ENCODE results near the gene INO80E.

The INO80E gene

GRCh38 chr16:29978081-29978480 lies 18.0 kb upstream of the INO80E start:
- H3K36me3 ChIP-seq (ENCODE audit: control insufficient read depth, low read depth, low read length), result peaks cover 52% of the 10 kb centered on the region
- H3K9me3 ChIP-seq (ENCODE audit: control insufficient read depth, low read depth, low read length), result peaks cover 1% of the 10 kb centered on the region
- no peak overlapping the region for H3K27ac ChIP-seq (ENCODE audit: low read length)
- no peak overlapping the region for H3K4me3 ChIP-seq (ENCODE audit: low read length)
- peaks cover 23% of the 10 kb centered on the region for H3K4me1 ChIP-seq (ENCODE audit: control insufficient read depth, low read depth, low read length)
- H3K9ac ChIP-seq (ENCODE audit: low read length), result no peak overlapping the region
- peaks cover under 1% of the 10 kb centered on the region for H3K27me3 ChIP-seq (ENCODE audit: control insufficient read depth, insufficient read depth, low read length)

- H3K27ac ChIP-seq (ENCODE audit: low read length), result no peak overlapping the region
- H3K9ac ChIP-seq (ENCODE audit: low read length), result no peak overlapping the region
- H3K4me1 ChIP-seq (ENCODE audit: control insufficient read depth, low read depth, low read length), result peaks cover 23% of the 10 kb centered on the region
- no peak overlapping the region for H3K4me3 ChIP-seq (ENCODE audit: low read length)
- H3K27me3 ChIP-seq (ENCODE audit: control insufficient read depth, insufficient read depth, low read length), result no peaks in the 10 kb centered on the region
- H3K36me3 ChIP-seq (ENCODE audit: control insufficient read depth, low read depth, low read length), result peaks cover 59% of the 10 kb centered on the region
- no peaks in the 10 kb centered on the region for H3K9me3 ChIP-seq (ENCODE audit: control insufficient read depth, low read depth, low read length)
Measured at GRCh38 chr16:29978564-29979270, 17.3 kb upstream of the INO80E start.

GRCh38 chr16:29982560-29983419 lies 13.3 kb upstream of the INO80E start:
- Histone ChIP-seq H3K9me3 (ENCODE audit: control insufficient read depth, low read depth, low read length) (no peaks in the 10 kb centered on the region), H3K9ac (ENCODE audit: low read length) (no peak overlapping the region), H3K36me3 (ENCODE audit: control insufficient read depth, low read depth, low read length) (peaks cover 92% of the 10 kb centered on the region)

GRCh38 chr16:29983420-29984136 lies 12.5 kb upstream of the INO80E start:
- Histone ChIP-seq H3K9me3 (ENCODE audit: control insufficient read depth, low read depth, low read length) (no peaks in the 10 kb centered on the region), H3K27ac (ENCODE audit: low read length) (no peak overlapping the region), H3K9ac (ENCODE audit: low read length) (no peak overlapping the region)

More at GRCh38 chr16:29982560-29983419, 13.3 kb upstream of the INO80E start:
- H3K4me3 ChIP-seq (ENCODE audit: low read length), result no peak overlapping the region
- H3K4me1 ChIP-seq (ENCODE audit: control insufficient read depth, low read depth, low read length), result no peaks in the 10 kb centered on the region
- no peaks in the 10 kb centered on the region for H3K27me3 ChIP-seq (ENCODE audit: control insufficient read depth, insufficient read depth, low read length)
- H3K27ac ChIP-seq (ENCODE audit: low read length), result no peak overlapping the region

GRCh38 chr16:29984137-29984763 lies 11.8 kb upstream of the INO80E start:
- H3K4me3 ChIP-seq (ENCODE audit: low read length), result no peak overlapping the region
- H3K9me3 ChIP-seq (ENCODE audit: control insufficient read depth, low read depth, low read length), result no peaks in the 10 kb centered on the region
- no peak overlapping the region for H3K27ac ChIP-seq (ENCODE audit: low read length)
- no peak overlapping the region for H3K9ac ChIP-seq (ENCODE audit: low read length)
- peaks cover 78% of the 10 kb centered on the region for H3K36me3 ChIP-seq (ENCODE audit: control insufficient read depth, low read depth, low read length)
- no peaks in the 10 kb centered on the region for H3K27me3 ChIP-seq (ENCODE audit: control insufficient read depth, insufficient read depth, low read length)
- H3K4me1 ChIP-seq (ENCODE audit: control insufficient read depth, low read depth, low read length), result no peaks in the 10 kb centered on the region

More at GRCh38 chr16:29983420-29984136, 12.5 kb upstream of the INO80E start:
- H3K4me3 ChIP-seq (ENCODE audit: low read length), result no peak overlapping the region
- no peaks in the 10 kb centered on the region for H3K4me1 ChIP-seq (ENCODE audit: control insufficient read depth, low read depth, low read length)
- peaks cover 85% of the 10 kb centered on the region for H3K36me3 ChIP-seq (ENCODE audit: control insufficient read depth, low read depth, low read length)
- no peaks in the 10 kb centered on the region for H3K27me3 ChIP-seq (ENCODE audit: control insufficient read depth, insufficient read depth, low read length)

GRCh38 chr16:29984764-29985147 lies 11.3 kb upstream of the INO80E start:
- H3K27ac ChIP-seq (ENCODE audit: low read length), result no peak overlapping the region
- no peak overlapping the region for H3K4me3 ChIP-seq (ENCODE audit: low read length)
- no peaks in the 10 kb centered on the region for H3K4me1 ChIP-seq (ENCODE audit: control insufficient read depth, low read depth, low read length)
- H3K9ac ChIP-seq (ENCODE audit: low read length), result no peak overlapping the region
- peaks cover 73% of the 10 kb centered on the region for H3K36me3 ChIP-seq (ENCODE audit: control insufficient read depth, low read depth, low read length)
- no peaks in the 10 kb centered on the region for H3K9me3 ChIP-seq (ENCODE audit: control insufficient read depth, low read depth, low read length)
- H3K27me3 ChIP-seq (ENCODE audit: control insufficient read depth, insufficient read depth, low read length), result no peaks in the 10 kb centered on the region

GRCh38 chr16:29985271-29985811 lies 10.7 kb upstream of the INO80E start:
- Histone ChIP-seq H3K9ac (ENCODE audit: low read length) (no peak overlapping the region), H3K27ac (ENCODE audit: low read length) (no peak overlapping the region), H3K27me3 (ENCODE audit: control insufficient read depth, insufficient read depth, low read length) (no peaks in the 10 kb centered on the region), H3K9me3 (ENCODE audit: control insufficient read depth, low read depth, low read length) (no peaks in the 10 kb centered on the region), H3K4me3 (ENCODE audit: low read length) (no peak overlapping the region), H3K36me3 (ENCODE audit: control insufficient read depth, low read depth, low read length) (peaks cover 72% of the 10 kb centered on the region), H3K4me1 (ENCODE audit: control insufficient read depth, low read depth, low read length) (no peaks in the 10 kb centered on the region)

GRCh38 chr16:29986231-29986630 lies 9.8 kb upstream of the INO80E start:
- no peaks in the 10 kb centered on the region for H3K4me1 ChIP-seq (ENCODE audit: control insufficient read depth, low read depth, low read length)
- H3K4me3 ChIP-seq (ENCODE audit: low read length), result no peak overlapping the region
- no peaks in the 10 kb centered on the region for H3K27me3 ChIP-seq (ENCODE audit: control insufficient read depth, insufficient read depth, low read length)
- no peak overlapping the region for H3K27ac ChIP-seq (ENCODE audit: low read length)
- H3K36me3 ChIP-seq (ENCODE audit: control insufficient read depth, low read depth, low read length), result peaks cover 67% of the 10 kb centered on the region
- H3K9ac ChIP-seq (ENCODE audit: low read length), result no peak overlapping the region
- H3K9me3 ChIP-seq (ENCODE audit: control insufficient read depth, low read depth, low read length), result no peaks in the 10 kb centered on the region

GRCh38 chr16:29986931-29987330 lies 9.1 kb upstream of the INO80E start:
- no peaks in the 10 kb centered on the region for H3K27me3 ChIP-seq (ENCODE audit: control insufficient read depth, insufficient read depth, low read length)
- H3K36me3 ChIP-seq (ENCODE audit: control insufficient read depth, low read depth, low read length), result peaks cover 60% of the 10 kb centered on the region
- no peak overlapping the region for H3K27ac ChIP-seq (ENCODE audit: low read length)
- H3K4me1 ChIP-seq (ENCODE audit: control insufficient read depth, low read depth, low read length), result no peaks in the 10 kb centered on the region
- no peak overlapping the region for H3K9ac ChIP-seq (ENCODE audit: low read length)
- H3K9me3 ChIP-seq (ENCODE audit: control insufficient read depth, low read depth, low read length), result no peaks in the 10 kb centered on the region
- H3K4me3 ChIP-seq (ENCODE audit: low read length), result no peak overlapping the region

GRCh38 chr16:29987371-29988085 lies 8.5 kb upstream of the INO80E start:
- Histone ChIP-seq H3K9me3 (ENCODE audit: control insufficient read depth, low read depth, low read length) (no peaks in the 10 kb centered on the region), H3K27me3 (ENCODE audit: control insufficient read depth, insufficient read depth, low read length) (no peaks in the 10 kb centered on the region), H3K4me3 (ENCODE audit: low read length) (no peak overlapping the region), H3K27ac (ENCODE audit: low read length) (no peak overlapping the region), H3K4me1 (ENCODE audit: control insufficient read depth, low read depth, low read length) (no peaks in the 10 kb centered on the region), H3K36me3 (ENCODE audit: control insufficient read depth, low read depth, low read length) (peaks cover 55% of the 10 kb centered on the region), H3K9ac (ENCODE audit: low read length) (no peak overlapping the region)
